NB4 (cell line): ENCODE measurements around the gene ZFAND3.
A peak's percentile ranks its signal among the peaks of the same experiment; 100 is the strongest.

Source experiments
- DNase-seq: peaks from one replicate; pipeline ENCODE4 v3.0.0; 2010; ENCODE audit warnings: low read depth
- H3K4me3 ChIP-seq: one replicate; pipeline ENCODE4 v1.5.1; 2011; ENCODE audit warnings: mild to moderate bottlenecking, low read depth, low read length, moderate library complexity
- MYC ChIP-seq: IDR thresholded peaks from 2 replicates; pipeline ENCODE4 v1.6.1; 2011; ENCODE audit warnings: low read depth, low read length
- POLR2A ChIP-seq: IDR thresholded peaks from 2 replicates; pipeline ENCODE4 v1.6.1; 2011; ENCODE audit warnings: mild to moderate bottlenecking; ENCODE audit not compliant: insufficient read length; ENCODE audit errors: extremely low read depth
- TF ChIP-seq, protein P1 (sequence below): IDR thresholded peaks from one replicate; pipeline ENCODE4 v1.5.1; 2012; ENCODE audit warnings: low read depth, low read length
- TF ChIP-seq, protein P2 (sequence below): IDR thresholded peaks from 2 replicates; pipeline ENCODE4 v1.6.1; 2011; ENCODE audit warnings: low read depth, low read length

ZFAND3 gene

DNA sequence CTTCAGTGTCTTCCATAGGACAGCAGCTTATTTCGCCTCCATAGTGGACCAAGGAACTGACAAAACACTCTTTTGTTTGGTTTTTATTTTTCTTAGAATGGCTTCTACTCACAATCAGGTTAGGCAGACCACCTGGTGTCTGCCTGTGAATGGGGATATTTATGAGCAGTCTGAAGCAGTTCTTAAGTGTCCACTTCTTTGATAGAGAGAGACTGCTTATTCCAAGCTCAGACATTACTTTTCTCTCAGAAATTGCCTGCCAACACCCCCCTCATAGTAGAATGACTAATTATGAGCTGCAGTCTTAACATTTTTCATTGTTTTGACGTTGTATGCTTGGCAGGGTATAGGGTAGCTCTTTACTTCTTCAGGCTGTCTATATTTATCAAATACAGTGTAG lies 174.7 kb downstream of the ZFAND3 start:
- TF ChIP-seq, protein P1, sequence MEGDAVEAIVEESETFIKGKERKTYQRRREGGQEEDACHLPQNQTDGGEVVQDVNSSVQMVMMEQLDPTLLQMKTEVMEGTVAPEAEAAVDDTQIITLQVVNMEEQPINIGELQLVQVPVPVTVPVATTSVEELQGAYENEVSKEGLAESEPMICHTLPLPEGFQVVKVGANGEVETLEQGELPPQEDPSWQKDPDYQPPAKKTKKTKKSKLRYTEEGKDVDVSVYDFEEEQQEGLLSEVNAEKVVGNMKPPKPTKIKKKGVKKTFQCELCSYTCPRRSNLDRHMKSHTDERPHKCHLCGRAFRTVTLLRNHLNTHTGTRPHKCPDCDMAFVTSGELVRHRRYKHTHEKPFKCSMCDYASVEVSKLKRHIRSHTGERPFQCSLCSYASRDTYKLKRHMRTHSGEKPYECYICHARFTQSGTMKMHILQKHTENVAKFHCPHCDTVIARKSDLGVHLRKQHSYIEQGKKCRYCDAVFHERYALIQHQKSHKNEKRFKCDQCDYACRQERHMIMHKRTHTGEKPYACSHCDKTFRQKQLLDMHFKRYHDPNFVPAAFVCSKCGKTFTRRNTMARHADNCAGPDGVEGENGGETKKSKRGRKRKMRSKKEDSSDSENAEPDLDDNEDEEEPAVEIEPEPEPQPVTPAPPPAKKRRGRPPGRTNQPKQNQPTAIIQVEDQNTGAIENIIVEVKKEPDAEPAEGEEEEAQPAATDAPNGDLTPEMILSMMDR: no peak
- TF ChIP-seq POLR2A (no peak), MYC (no peak)
- TF ChIP-seq, protein P2, sequence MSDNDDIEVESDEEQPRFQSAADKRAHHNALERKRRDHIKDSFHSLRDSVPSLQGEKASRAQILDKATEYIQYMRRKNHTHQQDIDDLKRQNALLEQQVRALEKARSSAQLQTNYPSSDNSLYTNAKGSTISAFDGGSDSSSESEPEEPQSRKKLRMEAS: no peak
- H3K4me3 ChIP-seq: no peak overlapping the region

DNA sequence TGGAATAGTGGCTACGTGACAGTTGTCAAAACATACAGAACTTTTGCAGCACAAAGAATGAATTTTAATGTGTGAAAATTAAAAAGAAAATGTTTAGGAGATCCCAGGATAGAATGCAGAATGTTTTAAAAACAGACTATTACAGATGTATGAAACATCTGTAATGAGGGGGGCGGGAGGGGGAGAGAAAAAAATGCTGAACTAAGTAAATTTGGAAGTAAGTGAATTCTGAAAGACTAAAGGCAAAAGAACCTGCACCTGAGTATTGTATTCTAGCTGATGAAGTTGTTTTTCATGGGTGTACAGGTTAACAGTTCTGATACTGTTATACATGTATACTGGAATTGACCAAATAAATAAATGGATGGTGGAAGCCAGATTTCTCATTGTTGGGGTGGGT lies 178.8 kb downstream of the ZFAND3 start:
- H3K4me3 ChIP-seq: no peak overlapping the region

More for the DNA sequence above, 174.7 kb downstream of the ZFAND3 start:
- DNase-seq: no peak

DNA sequence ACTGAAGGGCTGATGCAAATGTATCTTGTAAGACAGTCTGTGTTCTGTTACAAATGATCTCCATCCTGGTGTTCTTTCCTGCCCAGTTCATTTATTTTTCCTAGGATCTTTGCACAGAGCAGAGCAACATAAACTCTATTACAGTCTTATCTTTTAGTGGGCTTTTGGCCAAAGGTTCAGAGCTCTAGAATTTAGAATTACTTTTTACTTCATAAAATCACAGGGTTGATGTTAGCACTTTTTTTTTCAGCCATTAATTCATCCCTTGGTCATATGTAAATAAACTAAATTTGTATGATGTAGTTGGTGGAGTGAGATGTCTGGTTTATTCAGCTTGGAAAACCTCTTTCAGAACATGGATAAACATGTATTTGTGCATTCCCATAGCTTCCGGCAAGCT lies 181.9 kb downstream of the ZFAND3 start:
- no peak overlapping the region for H3K4me3 ChIP-seq
- DNase-seq: no peak
- TF ChIP-seq MYC (no peak), POLR2A (no peak)
- TF ChIP-seq, protein P2: no peak
- TF ChIP-seq, protein P1: no peak

More for the DNA sequence above, 178.8 kb downstream of the ZFAND3 start:
- no peak for DNase-seq
- TF ChIP-seq, protein P1: no peak
- no peak for TF ChIP-seq MYC
- TF ChIP-seq POLR2A: no peak

GRCh38 chr6:38004908-38005307 lies 185.4 kb downstream of the ZFAND3 start:
- DNase-seq: no peak
- TF ChIP-seq, protein P1: no peak
- no peak for TF ChIP-seq MYC
- H3K4me3 ChIP-seq: no peak overlapping the region

DNA sequence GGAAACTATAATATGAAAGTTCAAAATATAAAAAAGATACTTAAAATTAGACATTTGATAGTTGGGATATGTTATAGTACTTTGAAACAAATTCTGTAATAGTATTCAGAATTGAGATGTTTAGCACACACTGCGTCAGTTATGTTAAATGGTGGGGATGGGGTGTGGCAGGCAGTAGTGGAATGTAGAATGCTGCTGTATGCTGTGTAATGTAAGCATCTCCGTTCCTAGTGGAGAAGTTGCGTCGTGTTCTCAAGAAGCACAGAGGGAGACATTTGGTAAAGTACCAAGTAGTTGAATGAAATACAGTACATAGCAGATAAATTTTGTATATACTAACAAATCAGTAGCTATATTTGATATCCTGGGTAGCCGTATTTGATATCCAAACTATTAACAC lies 192.4 kb downstream of the ZFAND3 start:
- no peak overlapping the region for H3K4me3 ChIP-seq
- DNase-seq: no peak
- TF ChIP-seq POLR2A: no peak
- no peak for TF ChIP-seq MYC
- TF ChIP-seq, protein P2: no peak
- TF ChIP-seq, protein P1: no peak

GRCh38 chr6:38012573-38012972 lies 193.0 kb downstream of the ZFAND3 start:
- H3K4me3 ChIP-seq: no peak overlapping the region
- peak; percentile 68 for DNase-seq
- TF ChIP-seq, protein P1: peak; percentile 74
- TF ChIP-seq, protein P2: no peak
- TF ChIP-seq MYC: no peak
- no peak for TF ChIP-seq POLR2A
